DMS114 treated with DMSO at 0.1 percent for 48 hours (cell line): Measurements from ENCODE around the gene IFI30.

Experiments
- DNase-seq: peaks from one replicate; lab custom pipeline; 2025; ENCODE audit not compliant: unreplicated experiment; lab: John Stamatoyannopoulos, UW

The IFI30 gene

GRCh38 chr19:18170714-18171255 lies 2.8 kb upstream of the IFI30 start:
- DNase-seq = no peak

DNA sequence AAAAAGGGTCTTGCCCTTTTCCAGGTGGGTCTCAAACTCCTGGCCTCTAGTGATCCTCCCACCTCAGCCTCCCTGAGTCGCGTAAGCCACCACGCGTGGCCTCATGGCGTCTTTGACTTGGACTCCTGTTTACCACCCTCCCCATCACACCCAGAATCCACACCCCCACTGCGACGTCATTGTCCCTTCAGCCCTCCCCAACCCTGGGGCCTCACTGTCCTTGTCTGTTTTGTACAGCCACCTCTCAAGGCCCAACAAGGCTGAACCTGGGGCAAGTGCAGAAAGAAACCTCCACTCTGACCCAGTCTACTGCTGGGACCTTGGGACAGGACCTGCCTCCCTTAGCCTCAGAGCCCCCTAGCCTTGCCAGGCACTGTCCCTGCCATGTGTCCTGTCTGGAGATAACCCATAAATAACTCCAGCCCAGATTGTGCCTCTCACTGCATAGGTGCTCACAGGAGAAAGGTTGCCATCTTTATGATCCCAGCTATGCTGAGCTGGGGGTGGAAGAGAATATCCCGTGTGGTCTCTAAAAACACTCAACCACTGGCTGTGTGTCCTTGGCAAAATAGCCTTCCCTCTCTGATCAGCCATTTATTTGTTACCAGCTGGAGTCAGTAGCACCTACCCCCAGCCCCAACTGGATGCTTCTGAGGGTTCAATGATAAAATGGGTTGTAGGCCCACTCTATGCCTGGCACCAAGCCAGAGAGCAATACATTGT lies 1.8 kb upstream of the IFI30 start:
- no peak for DNase-seq

- no peak for DNase-seq
Measured at GRCh38 chr19:18172331-18173053, 1.1 kb upstream of the IFI30 start.

DNA sequence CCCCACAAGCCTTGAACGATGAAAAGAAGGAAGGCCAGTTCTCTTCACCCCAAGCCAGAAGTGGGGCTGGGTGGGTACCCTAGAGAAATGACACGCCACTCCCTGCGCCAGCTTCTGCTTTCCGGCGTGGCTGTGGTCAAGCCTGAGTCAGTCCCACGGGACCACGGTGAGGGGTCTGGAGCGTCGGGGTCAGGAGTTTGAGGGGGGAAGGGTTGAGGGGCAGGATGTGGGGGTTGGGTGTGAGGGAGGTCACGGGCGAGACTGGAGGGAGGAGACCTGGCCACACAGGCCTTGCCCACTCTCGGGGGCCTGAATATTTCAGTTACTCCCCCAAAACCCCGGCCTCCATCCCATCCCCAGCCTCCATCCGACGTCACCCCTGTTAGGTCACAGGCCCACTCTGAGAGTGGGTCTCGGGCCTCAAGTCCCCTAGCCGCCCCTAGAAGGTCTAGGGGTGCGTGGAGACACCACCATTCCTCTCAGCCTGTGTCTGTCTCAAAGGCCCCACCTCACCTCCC lies 500 bp upstream of the IFI30 start:
- DNase-seq = no peak

GRCh38 chr19:18174983-18175382 lies 1.4 kb downstream of the IFI30 start:
- DNase-seq = no peak

- no peak for DNase-seq
Measured at GRCh38 chr19:18176367-18177310, 3.0 kb downstream of the IFI30 start.

DNA sequence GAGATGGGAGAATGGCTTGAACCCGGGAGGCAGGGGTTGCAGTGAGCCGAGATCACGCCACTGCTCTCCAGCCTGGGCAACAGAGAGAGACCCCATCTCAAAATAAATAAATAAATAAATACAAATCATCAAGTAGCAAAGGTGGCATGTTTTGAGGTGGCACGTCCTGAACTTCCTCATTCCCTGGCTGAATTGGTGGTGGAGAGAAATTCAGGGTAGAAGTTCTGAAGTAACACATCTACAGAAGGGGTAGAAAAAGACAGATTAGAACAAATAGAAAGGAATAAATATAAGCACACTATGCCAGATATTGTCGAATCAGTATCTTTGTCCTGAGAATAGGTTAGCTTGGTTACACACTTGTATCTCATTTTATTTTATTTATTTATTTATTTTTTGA lies 6.3 kb downstream of the IFI30 start:
- DNase-seq = no peak

DNA sequence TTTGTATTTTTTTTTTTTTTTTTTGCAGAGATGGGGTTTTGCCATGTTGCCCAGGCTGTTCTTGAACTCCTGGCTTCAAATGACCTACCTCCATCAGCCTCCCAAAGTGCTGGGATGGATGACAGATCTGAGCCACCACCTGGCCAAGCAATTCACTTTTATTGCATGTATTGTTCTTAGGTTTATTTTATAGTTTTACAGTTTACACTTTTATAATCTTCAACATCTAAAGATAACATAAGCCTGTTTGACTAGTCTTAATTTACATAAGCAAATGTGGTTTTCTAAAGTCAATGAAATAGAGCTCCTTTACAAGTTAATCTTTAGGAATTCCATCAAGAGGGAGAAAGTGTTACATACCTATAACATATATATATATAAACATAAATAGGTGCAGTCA lies 9.9 kb downstream of the IFI30 start:
- no peak for DNase-seq

- no peak for DNase-seq
Measured at GRCh38 chr19:18185538-18185937, 11.9 kb downstream of the IFI30 start.

- DNase-seq = no peak
Measured at GRCh38 chr19:18190278-18190677, 16.7 kb downstream of the IFI30 start.

DNA sequence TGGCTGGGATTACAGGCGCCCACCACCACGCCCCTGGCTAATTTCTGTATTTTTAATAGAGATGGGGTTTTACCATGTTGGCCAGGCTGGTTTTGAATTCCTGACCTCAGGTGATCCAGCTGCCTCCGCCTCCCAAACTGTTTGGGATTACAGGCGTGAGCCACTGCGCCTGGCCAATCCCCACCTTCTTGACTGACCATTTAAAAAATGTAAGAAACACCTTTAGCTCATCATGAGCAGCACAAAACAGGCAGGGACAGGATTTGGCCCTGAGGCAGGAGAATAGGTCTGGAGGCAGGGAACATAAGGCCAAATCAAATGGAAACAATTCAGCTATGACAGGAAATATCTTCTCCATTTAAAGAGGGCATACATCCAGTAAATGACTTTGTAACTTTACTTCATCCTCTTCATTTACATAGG lies 18.0 kb downstream of the IFI30 start:
- no peak for DNase-seq

DNA sequence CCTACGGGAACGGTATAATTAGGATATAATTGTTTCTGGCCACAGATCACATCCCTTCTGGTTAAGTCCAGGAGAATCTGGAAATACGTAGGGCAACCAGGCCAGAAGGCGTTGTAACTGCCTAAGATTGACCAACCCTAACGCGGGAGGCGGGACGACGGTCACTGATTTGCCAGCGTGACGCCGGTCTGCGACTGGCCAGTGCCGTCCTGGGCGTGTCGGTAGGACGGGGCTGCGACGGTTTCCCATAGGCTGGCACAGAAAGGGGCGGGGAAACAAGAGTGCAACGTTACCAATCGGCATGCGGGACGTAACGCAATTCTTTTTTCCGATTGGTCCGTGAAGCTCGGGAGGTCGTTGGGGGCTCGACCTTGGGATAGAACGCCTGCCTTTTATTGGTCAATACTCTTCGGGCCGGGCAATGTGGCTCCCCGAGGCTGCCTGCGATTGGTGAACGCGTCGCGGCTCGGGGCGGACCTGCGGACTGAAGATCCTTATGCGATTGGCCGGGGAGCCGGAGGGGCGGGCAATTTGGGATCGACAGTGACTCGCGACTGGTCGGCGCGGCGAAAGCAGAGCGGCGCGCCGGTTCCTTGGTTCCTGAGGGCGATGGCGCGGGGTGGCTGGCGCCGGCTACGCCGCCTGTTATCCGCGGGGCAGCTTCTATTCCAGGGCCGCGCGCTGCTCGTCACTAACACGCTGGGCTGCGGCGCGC lies 19.2 kb downstream of the IFI30 start, which contains the start of gene MPV17L2:
Gene MPV17L2 (plus strand): TSS at position 546 of the 715 bp plus-strand sequence. CDS start 64 bp downstream, at position 610.
- peak; percentile 100 for DNase-seq

DNA sequence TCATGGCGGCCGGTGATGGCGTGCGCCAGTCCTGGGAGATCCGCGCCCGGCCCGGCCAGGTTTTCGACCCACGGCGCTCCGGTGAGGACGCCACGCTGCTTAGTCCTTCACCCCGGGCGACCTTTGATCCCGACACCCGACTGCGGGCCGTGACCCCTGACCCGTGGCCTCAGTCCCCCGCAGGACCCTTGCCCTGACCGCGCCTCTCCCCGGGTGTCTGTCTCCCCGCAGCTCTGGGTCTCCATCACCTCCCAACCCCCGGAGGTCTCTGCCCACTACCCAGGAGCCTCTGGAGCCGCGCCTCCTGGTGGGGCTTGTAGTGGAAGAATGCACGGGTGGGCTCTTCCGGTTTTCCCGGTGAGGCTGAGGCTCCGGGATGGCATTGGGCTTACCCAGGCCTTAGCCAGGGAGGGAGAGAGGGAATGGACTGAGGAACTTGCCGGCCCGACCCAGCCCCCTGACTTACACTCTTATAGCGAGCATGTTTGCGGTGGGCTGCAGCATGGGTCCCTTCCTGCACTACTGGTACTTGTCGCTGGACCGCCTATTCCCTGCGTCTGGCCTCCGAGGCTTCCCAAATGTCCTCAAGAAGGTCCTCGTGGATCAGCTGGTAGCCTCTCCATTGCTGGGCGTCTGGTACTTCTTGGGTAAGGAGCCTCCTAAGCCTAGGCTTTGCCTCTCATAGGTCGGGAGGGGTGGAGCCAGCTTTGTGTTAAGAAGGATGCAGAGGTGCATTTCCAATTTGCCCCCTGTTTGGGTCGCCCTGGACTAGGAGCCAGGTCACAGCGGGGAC lies 20.0 kb downstream of the IFI30 start:
- DNase-seq = no peak

DNA sequence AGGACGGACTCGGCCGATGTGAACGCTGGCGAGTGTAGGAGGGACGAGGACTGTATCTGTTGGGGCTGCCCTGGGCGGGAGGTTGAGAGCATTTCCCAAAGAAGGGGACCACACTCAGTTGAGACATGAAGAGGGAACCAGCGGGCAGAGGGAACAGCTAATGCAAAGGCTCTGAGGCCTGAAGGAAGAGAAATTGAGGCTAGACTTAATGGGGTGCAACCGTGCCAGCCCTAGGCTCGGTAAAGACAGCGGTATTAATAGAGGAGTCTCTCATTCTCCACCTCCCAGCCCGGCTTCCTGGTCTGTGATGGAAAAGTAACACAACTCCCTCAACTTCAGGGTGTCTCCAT lies 20.5 kb downstream of the IFI30 start:
- no peak for DNase-seq

DNA sequence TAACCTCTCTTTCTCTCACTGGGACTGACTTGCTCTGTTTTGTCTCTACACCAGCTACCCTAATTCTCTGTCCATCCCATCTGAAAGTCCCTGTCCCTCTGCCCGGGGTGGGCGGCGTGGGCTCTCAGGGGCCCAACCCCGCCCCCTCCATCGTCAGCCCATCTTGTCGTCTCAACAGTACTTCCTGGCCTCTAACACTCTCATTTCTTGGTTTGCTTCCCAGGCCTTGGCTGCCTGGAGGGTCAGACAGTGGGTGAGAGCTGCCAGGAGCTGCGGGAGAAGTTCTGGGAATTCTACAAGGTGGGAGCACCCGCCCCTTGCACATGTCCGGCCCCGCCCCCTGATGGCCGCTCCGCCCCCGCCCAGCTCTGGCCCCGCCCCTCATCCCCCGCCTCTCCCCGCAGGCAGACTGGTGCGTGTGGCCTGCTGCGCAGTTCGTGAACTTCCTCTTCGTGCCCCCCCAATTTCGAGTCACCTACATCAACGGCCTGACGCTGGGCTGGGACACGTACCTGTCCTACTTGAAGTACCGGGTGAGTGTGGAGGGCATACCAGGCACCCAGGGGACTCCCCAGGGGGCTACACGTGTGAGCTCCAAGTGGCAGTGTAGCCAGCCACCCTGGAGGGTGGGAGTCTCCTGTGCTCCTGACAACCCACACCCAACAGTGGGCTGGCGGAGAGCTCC lies 21.1 kb downstream of the IFI30 start:
- DNase-seq = no peak

- DNase-seq = no peak
Measured at GRCh38 chr19:18196511-18196845, 22.9 kb downstream of the IFI30 start.

DNA sequence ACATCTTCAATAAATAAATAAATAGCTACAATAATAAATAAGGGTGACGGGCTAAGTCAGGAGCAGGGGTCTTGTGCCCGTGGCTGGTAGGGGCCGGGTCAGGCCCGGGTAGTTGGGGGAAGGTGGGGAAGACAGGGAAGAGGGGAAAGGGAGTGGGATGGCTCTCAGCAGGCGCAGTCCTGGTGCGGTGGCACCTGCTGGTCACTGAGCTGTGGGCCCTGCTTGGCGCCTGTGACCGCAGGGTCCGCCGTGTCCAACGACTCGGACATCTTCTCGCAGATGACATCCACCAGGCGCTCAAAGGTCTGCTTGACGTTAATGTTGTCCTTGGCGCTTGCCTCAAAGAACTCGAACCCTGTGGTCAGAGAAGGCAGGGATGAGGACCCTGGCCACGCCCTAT lies 23.7 kb downstream of the IFI30 start:
- no peak for DNase-seq

DNA sequence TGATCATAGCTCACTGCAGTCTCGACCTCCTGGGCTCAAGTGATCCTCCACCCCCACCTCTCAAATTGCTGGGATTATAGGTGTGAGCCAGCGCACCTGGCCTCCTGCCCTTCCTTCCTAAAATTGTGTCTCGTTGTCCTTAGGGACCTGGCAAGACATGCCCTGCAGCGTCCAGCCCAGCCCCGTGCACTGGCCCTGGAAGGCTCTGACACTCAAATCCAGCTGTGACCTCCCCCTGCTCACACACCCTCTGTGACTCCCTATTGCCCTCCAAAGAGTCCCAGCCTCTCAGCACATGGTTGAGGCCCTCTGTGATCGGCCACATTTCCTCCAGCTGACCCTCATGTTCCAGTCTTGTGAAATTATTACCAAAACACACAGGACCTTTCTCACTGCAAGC lies 24.3 kb downstream of the IFI30 start:
- DNase-seq = no peak

DNA sequence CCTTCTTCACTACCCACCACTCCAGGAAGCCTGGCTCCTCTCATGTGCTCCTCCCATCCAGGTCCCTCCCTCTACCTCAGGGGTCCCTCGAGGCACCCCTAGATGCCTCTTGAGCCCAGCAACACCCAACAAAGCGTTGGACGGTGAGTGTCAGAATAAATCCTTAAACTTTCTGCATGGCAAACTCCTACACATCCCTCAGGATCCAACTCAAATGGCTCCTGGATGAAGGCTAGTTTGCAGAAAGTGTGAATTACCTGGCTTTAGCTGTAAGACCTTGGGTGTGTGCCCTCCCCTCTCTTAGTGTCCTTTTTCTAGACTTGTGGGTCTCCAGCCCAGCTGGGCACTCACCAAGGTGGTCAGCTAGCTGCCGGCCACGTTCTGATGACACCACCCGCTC lies 24.8 kb downstream of the IFI30 start:
- no peak for DNase-seq
